Left ventricle myocardium inferior (tissue), 1 donor: ENCODE data around the gene YPEL2. TPM values are rescaled to one million over a fixed set of nuclear protein-coding genes. Genes with fewer than 3 reads are reported as not detected.

Experiments used
- DNase-seq: peaks from one replicate; pipeline ENCODE4 v3.0.0-alpha.2; 2020
- H3K27ac ChIP-seq: fragments of 200-600 bp; replicated peaks from 2 replicates; pipeline ENCODE4 v1.8.0; 2021
- H3K27me3 ChIP-seq: fragments of 200-600 bp; 2 replicates; pipeline ENCODE4 v1.8.0; 2021; ENCODE audit warnings: low read depth
- H3K36me3 ChIP-seq: fragments of 200-600 bp; 2 replicates; pipeline ENCODE4 v1.8.0; 2021
- H3K4me1 ChIP-seq: fragments of 200-600 bp; 2 replicates; pipeline ENCODE4 v1.8.0; 2021
- H3K4me3 ChIP-seq: fragments of 200-600 bp; 2 replicates; pipeline ENCODE4 v1.8.0; 2021; ENCODE audit warnings: mild to moderate bottlenecking, moderate library complexity
- H3K9me3 ChIP-seq: fragments of 200-600 bp; replicated peaks from 2 replicates; pipeline ENCODE4 v1.8.0; 2021
- intact Hi-C: fragments of 100-400 bp; cut with micrococcal nuclease; formaldehyde crosslinking; loops from one replicate; pipeline ENCODE4 v1.11.0; 2022
- total RNA-seq: library from RNA; stranded (reverse); fragmentation: NEBNext Ultra II Directional; extraction: Animal tissue kit (Norgen Biotek cat#: 25700); gene quantifications from one replicate; pipeline ENCODE4 v1.2.1, GENCODE V29; 2021
- TF ChIP-seq, protein P1 (sequence below): fragments of 200-600 bp; IDR thresholded peaks from 2 replicates; pipeline ENCODE4 v1.8.0; 2021; ENCODE audit warnings: antibody characterized with exemption, mild to moderate bottlenecking, borderline replicate concordance
- donor health status: DM: no; HTN: yes; CAD: no; lungs with severe emphysema.

The YPEL2 gene
- total RNA-seq, 1 donor from 2014 or later = 36.3 TPM

DNA sequence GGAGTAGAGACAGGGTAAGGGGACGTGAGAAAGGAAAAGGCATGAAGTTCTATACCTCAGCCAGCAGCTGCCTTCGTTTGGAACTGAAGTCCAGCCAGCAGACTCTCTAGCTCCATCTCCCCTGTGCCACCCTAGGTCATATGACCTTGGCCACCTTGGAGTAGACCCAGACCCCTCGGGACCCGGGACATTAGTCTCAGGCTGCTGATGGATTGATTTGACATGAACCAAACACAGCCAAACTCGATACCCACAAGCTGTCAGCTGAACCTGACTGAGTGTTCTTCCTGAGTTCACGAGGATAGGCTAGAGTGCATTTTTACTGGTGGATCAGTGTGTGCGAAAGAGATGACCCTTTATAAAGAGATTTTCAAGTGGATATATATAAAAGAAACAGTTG lies 68.5 kb downstream of the YPEL2 start:
- intact Hi-C loops = no loop called here
- TF ChIP-seq, protein P1, sequence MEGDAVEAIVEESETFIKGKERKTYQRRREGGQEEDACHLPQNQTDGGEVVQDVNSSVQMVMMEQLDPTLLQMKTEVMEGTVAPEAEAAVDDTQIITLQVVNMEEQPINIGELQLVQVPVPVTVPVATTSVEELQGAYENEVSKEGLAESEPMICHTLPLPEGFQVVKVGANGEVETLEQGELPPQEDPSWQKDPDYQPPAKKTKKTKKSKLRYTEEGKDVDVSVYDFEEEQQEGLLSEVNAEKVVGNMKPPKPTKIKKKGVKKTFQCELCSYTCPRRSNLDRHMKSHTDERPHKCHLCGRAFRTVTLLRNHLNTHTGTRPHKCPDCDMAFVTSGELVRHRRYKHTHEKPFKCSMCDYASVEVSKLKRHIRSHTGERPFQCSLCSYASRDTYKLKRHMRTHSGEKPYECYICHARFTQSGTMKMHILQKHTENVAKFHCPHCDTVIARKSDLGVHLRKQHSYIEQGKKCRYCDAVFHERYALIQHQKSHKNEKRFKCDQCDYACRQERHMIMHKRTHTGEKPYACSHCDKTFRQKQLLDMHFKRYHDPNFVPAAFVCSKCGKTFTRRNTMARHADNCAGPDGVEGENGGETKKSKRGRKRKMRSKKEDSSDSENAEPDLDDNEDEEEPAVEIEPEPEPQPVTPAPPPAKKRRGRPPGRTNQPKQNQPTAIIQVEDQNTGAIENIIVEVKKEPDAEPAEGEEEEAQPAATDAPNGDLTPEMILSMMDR = no peak
- no peak for DNase-seq
- Histone ChIP-seq H3K9me3 (no peaks in the 10 kb centered on the region), H3K27ac (peak overlapping the region; percentile 74), H3K27me3 (no peaks in the 10 kb centered on the region), H3K36me3 (peaks cover 63% of the 10 kb centered on the region), H3K4me1 (peaks cover 70% of the 10 kb centered on the region), H3K4me3 (no peak overlapping the region)

DNA sequence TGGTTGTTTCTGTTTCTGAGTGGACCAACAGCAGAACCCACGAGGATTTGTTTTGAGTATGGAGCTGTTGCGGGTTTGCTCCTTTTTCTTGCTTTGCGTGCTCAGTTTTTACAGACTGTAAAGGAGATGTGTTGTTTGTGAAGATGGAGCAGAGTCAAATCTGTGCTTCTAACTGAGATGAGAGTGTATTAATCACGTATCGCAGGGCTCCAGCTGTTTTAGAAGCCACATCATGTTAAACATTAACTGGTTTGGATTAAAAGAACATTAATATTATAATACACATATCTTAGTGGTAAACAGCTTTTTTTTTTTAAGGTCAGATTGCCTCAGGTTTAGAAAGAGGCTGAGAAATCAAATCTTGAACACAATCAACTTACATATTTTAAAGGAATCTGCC lies 69.4 kb downstream of the YPEL2 start:
- DNase-seq = no peak
- H3K4me3 ChIP-seq = no peak overlapping the region
- H3K4me1 ChIP-seq = peaks cover 72% of the 10 kb centered on the region
- H3K27me3 ChIP-seq = no peaks in the 10 kb centered on the region
- intact Hi-C loops = no loop called here
- H3K27ac ChIP-seq = peak overlapping the region; percentile 74
- TF ChIP-seq, protein P1 = no peak
- H3K36me3 ChIP-seq = peaks cover 54% of the 10 kb centered on the region
- no peaks in the 10 kb centered on the region for H3K9me3 ChIP-seq

DNA sequence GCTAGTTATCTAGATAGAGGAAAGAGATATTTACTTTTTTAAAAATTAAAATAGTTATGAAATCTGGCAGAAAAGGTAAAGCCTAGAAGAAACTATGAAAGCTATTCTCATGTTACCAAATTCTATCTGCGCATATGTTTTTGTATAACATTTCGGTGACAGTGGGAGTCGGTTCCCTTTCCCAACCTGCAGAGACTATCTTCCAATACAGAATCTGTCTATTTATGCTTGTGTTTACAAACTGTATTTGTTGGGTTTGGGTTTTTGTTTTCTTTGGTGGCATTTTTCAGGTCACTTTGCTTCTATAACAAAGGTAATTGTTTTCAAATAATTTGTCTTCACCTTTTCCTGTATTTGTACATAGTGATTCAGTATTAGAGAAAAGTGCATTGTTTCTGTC lies 69.8 kb downstream of the YPEL2 start:
- Histone ChIP-seq H3K36me3 (peaks cover 51% of the 10 kb centered on the region), H3K4me1 (peaks cover 75% of the 10 kb centered on the region), H3K27ac (peak overlapping the region; percentile 74), H3K4me3 (no peak overlapping the region), H3K27me3 (no peaks in the 10 kb centered on the region), H3K9me3 (no peaks in the 10 kb centered on the region)
- no peak for DNase-seq
- intact Hi-C loops = no loop called here
- TF ChIP-seq, protein P1 = no peak

DNA sequence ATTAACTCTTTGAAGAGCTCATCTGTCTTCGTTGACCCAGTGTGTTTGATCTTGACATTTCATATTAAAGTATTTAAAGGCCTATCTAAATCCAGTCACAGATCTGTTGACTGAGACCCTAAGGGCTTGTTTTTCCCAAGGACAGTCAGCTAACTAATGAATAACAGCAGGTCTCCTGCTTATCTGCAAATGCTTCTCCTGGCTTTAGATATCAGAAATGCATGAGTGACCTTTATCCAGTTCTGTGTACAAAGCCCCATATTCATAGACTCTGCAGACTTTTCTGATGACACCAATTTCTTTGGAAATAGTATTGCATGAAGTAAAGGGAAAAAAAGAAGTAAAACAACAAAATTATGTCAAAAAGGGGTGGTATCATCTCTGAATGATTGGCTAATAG lies 70.3 kb downstream of the YPEL2 start:
- no peaks in the 10 kb centered on the region for H3K9me3 ChIP-seq
- intact Hi-C loops = no loop called here
- peaks cover 78% of the 10 kb centered on the region for H3K4me1 ChIP-seq
- peaks cover 46% of the 10 kb centered on the region for H3K36me3 ChIP-seq
- TF ChIP-seq, protein P1 = no peak
- peak overlapping the region; percentile 74 for H3K27ac ChIP-seq
- DNase-seq = no peak
- no peak overlapping the region for H3K4me3 ChIP-seq
- no peaks in the 10 kb centered on the region for H3K27me3 ChIP-seq

DNA sequence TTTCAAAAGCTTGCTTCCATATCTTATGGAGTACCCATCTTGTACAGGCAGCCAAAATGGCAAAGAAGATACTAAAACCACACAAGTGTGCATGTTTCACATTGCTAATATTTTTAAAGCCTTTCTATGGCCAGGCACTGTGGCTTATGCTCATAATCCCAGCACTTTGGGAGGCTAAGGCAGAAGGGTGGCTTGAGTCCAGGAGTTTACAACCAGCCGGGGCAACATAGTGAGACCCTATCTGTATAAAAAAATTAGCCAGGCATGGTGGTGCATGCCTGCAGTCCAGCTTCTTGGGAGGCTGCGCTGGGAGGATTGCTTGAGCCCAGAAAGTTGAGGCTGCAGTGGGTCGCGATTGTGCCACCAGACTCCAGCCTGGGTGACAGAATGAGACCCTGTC lies 71.3 kb downstream of the YPEL2 start:
- Histone ChIP-seq H3K36me3 (peaks cover 36% of the 10 kb centered on the region), H3K9me3 (no peaks in the 10 kb centered on the region), H3K27ac (peak overlapping the region; percentile 74), H3K4me3 (no peak overlapping the region), H3K4me1 (peaks cover 75% of the 10 kb centered on the region), H3K27me3 (no peaks in the 10 kb centered on the region)
- TF ChIP-seq, protein P1 = no peak
- DNase-seq = no peak
- intact Hi-C loops = no loop called here

DNA sequence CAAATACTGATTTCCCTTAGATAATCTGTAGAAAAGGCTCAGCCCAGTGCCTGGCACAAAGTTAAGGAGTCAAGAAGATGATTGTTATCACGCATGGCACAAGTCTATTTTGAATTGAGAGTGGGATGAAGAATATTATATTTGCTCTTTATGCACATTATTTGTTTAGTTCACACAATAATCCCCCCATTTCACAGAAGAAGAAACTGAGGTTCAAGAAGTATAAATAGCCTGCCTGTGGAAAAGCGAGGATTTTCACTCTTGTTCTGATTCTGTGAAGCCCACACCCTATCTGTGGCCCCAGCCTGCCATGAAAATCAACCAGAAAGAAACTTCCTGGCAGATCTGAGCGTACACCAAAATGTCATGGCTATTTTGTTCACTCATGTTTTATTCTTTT lies 73.0 kb downstream of the YPEL2 start:
- intact Hi-C loops = no loop called here
- peaks cover 66% of the 10 kb centered on the region for H3K4me1 ChIP-seq
- peaks cover 19% of the 10 kb centered on the region for H3K36me3 ChIP-seq
- no peak for DNase-seq
- peak overlapping the region; percentile 74 for H3K27ac ChIP-seq
- H3K4me3 ChIP-seq = no peak overlapping the region
- TF ChIP-seq, protein P1 = no peak
- no peaks in the 10 kb centered on the region for H3K27me3 ChIP-seq
- no peaks in the 10 kb centered on the region for H3K9me3 ChIP-seq
